ENCODE measurements around the gene SLC66A3. TPM values are rescaled to one million over a fixed set of nuclear protein-coding genes. Genes with fewer than 3 reads are reported as not detected.
"Not testable (repeated sequence)": the region's sequence is repeated elsewhere in the genome, so short reads cannot be mapped to it uniquely, and the experiment has no call there.

Gene SLC66A3
- total and polyA plus RNA-seq, 7 experiments from 2014 or later, result 12.6 to 43.7 (median 20.0) TPM

GRCh38 chr2:11163439-11164317 lies 8.4 kb downstream of the SLC66A3 start:
- no peaks in the 10 kb centered on the region for H3K9me3 Mint-ChIP-seq
- H3K4me1 Mint-ChIP-seq, result peaks cover 8 to 18% (median 14%) of the 10 kb centered on the region in 7 donors
- ChIA-PET POLR2A (no interaction called here), CTCF (interaction anchor here (0.6 kb wide), 1 partner anchor 256 kb away, joined by 8 read pairs; no protein-coding TSS in a partner anchor)
- Histone ChIP-seq H3K4me3 (ENCODE audit: low read length) (no peak overlapping the region), H3K27me3 (ENCODE audit: control insufficient read depth in 2 of 2, insufficient read depth in 2 of 2, low read length in 2 of 2) (no peaks in the 10 kb centered on the region), H3K36me3 (ENCODE audit: control insufficient read depth in 2 of 3, insufficient read depth in 3 of 3, low read length in 3 of 3) (peaks cover 0 to 3% (median 0%) of the 10 kb centered on the region in 3 experiments), H3K9me3 (ENCODE audit: control insufficient read depth in 2 of 3, low read length in 3 of 3) (no peaks in the 10 kb centered on the region), H3K27ac (ENCODE audit: low read depth, low read length) (no peak overlapping the region), H3K4me1 (ENCODE audit: control insufficient read depth in 2 of 2, insufficient read depth in 2 of 2, low read length in 2 of 2) (peaks cover 0 to 4% of the 10 kb centered on the region in 2 donors)
- intact Hi-C loops (cut with micrococcal nuclease), result no loop called here
- DNase-seq, result no peak
- peak overlapping the region in 1 of 9 donors; percentile 57 for H3K27ac Mint-ChIP-seq
- peaks cover 0 to 20% (median 4%) of the 10 kb centered on the region in 5 donors for H3K36me3 Mint-ChIP-seq
- H3K4me3 Mint-ChIP-seq, result no peak overlapping the region
- H3K27me3 Mint-ChIP-seq, result no peaks in the 10 kb centered on the region
- no peak for ATAC-seq

GRCh38 chr2:11165046-11165445 lies 9.8 kb downstream of the SLC66A3 start:
- POLR2A ChIA-PET; H3K27ac Mint-ChIP-seq; DNase-seq; H3K9me3 ChIP-seq (ENCODE audit: control insufficient read depth in 2 of 3, low read length in 3 of 3); intact Hi-C loops (cut with micrococcal nuclease); H3K27me3 Mint-ChIP-seq; H3K36me3 ChIP-seq (ENCODE audit: control insufficient read depth in 2 of 3, insufficient read depth in 3 of 3, low read length in 3 of 3); H3K27ac ChIP-seq (ENCODE audit: low read depth, low read length); ATAC-seq; H3K4me1 ChIP-seq (ENCODE audit: control insufficient read depth in 2 of 2, insufficient read depth in 2 of 2, low read length in 2 of 2); CTCF ChIA-PET; H3K27me3 ChIP-seq (ENCODE audit: control insufficient read depth in 2 of 2, insufficient read depth in 2 of 2, low read length in 2 of 2); H3K4me3 Mint-ChIP-seq; H3K4me3 ChIP-seq (ENCODE audit: low read length); H3K9me3 Mint-ChIP-seq: not testable (repeated sequence)
- H3K4me1 Mint-ChIP-seq, result peaks cover 8 to 13% (median 11%) of the 10 kb centered on the region in 7 donors
- peaks cover 0 to 26% (median 4%) of the 10 kb centered on the region in 5 donors for H3K36me3 Mint-ChIP-seq

- ATAC-seq, result no peak
- H3K4me1 ChIP-seq (ENCODE audit: control insufficient read depth in 2 of 2, insufficient read depth in 2 of 2, low read length in 2 of 2), result no peaks in the 10 kb centered on the region
- peaks cover 0 to 2% (median 0%) of the 10 kb centered on the region in 7 donors for H3K4me1 Mint-ChIP-seq
- no peaks in the 10 kb centered on the region for H3K27me3 Mint-ChIP-seq
- no peak overlapping the region for H3K27ac Mint-ChIP-seq
- H3K27me3 ChIP-seq (ENCODE audit: control insufficient read depth in 2 of 2, insufficient read depth in 2 of 2, low read length in 2 of 2), result no peaks in the 10 kb centered on the region
- no peak overlapping the region for H3K27ac ChIP-seq (ENCODE audit: low read depth, low read length)
- POLR2A ChIA-PET, result no interaction called here
- intact Hi-C loops (cut with micrococcal nuclease), result no loop called here
- CTCF ChIA-PET, result no interaction called here
- H3K9me3 Mint-ChIP-seq, result no peaks in the 10 kb centered on the region
- no peaks in the 10 kb centered on the region for H3K9me3 ChIP-seq (ENCODE audit: control insufficient read depth in 2 of 3, low read length in 3 of 3)
- no peak overlapping the region for H3K4me3 ChIP-seq (ENCODE audit: low read length)
- peaks cover 0 to 3% (median 0%) of the 10 kb centered on the region in 3 experiments for H3K36me3 ChIP-seq (ENCODE audit: control insufficient read depth in 2 of 3, insufficient read depth in 3 of 3, low read length in 3 of 3)
- H3K4me3 Mint-ChIP-seq, result no peak overlapping the region
- peaks cover 0 to 24% (median 4%) of the 10 kb centered on the region in 5 donors for H3K36me3 Mint-ChIP-seq
- no peak for DNase-seq
Measured at GRCh38 chr2:11166476-11166875, 11.2 kb downstream of the SLC66A3 start.

GRCh38 chr2:11168488-11168887 lies 13.2 kb downstream of the SLC66A3 start:
- Histone ChIP-seq H3K4me3 (ENCODE audit: low read length) (no peak overlapping the region), H3K36me3 (ENCODE audit: control insufficient read depth in 2 of 3, insufficient read depth in 3 of 3, low read length in 3 of 3) (peaks cover 0 to 3% (median 0%) of the 10 kb centered on the region in 3 experiments), H3K9me3 (ENCODE audit: control insufficient read depth in 2 of 3, low read length in 3 of 3) (no peaks in the 10 kb centered on the region), H3K4me1 (ENCODE audit: control insufficient read depth in 2 of 2, insufficient read depth in 2 of 2, low read length in 2 of 2) (no peaks in the 10 kb centered on the region), H3K27me3 (ENCODE audit: control insufficient read depth in 2 of 2, insufficient read depth in 2 of 2, low read length in 2 of 2) (no peaks in the 10 kb centered on the region), H3K27ac (ENCODE audit: low read depth, low read length) (no peak overlapping the region)
- ATAC-seq (no peak), DNase-seq (no peak)
- Mint-ChIP-seq H3K4me3 (no peak overlapping the region), H3K27me3 (no peaks in the 10 kb centered on the region), H3K36me3 (peaks cover 0 to 30% (median 4%) of the 10 kb centered on the region in 5 donors), H3K4me1 (peaks cover 0 to 2% (median 0%) of the 10 kb centered on the region in 7 donors), H3K27ac (no peak overlapping the region), H3K9me3 (no peaks in the 10 kb centered on the region)
- ChIA-PET CTCF (interaction anchor here (0.6 kb wide), 1 partner anchor 176 kb away, joined by 3 read pairs; no protein-coding TSS in a partner anchor), POLR2A (no interaction called here)
- intact Hi-C loops (cut with micrococcal nuclease), result no loop called here

GRCh38 chr2:11169333-11169732 lies 14.1 kb downstream of the SLC66A3 start:
- Histone ChIP-seq H3K4me1 (ENCODE audit: control insufficient read depth in 2 of 2, insufficient read depth in 2 of 2, low read length in 2 of 2) (no peaks in the 10 kb centered on the region), H3K4me3 (ENCODE audit: low read length) (no peak overlapping the region), H3K36me3 (ENCODE audit: control insufficient read depth in 2 of 3, insufficient read depth in 3 of 3, low read length in 3 of 3) (no peaks in the 10 kb centered on the region), H3K27ac (ENCODE audit: low read depth, low read length) (no peak overlapping the region), H3K27me3 (ENCODE audit: control insufficient read depth in 2 of 2, insufficient read depth in 2 of 2, low read length in 2 of 2) (no peaks in the 10 kb centered on the region), H3K9me3 (ENCODE audit: control insufficient read depth in 2 of 3, low read length in 3 of 3) (no peaks in the 10 kb centered on the region)
- Mint-ChIP-seq H3K4me1 (peaks cover 0 to 2% (median 0%) of the 10 kb centered on the region in 7 donors), H3K36me3 (peaks cover 0 to 24% (median 4%) of the 10 kb centered on the region in 5 donors), H3K4me3 (no peak overlapping the region), H3K27me3 (no peaks in the 10 kb centered on the region), H3K9me3 (no peaks in the 10 kb centered on the region), H3K27ac (peak overlapping the region in 1 of 9 donors; percentile 76)
- intact Hi-C loops (cut with micrococcal nuclease), result no loop called here
- ChIA-PET CTCF (no interaction called here), POLR2A (no interaction called here)
- DNase-seq (no peak), ATAC-seq (no peak)

- Histone ChIP-seq H3K27me3 (ENCODE audit: control insufficient read depth in 2 of 2, insufficient read depth in 2 of 2, low read length in 2 of 2) (no peaks in the 10 kb centered on the region), H3K27ac (ENCODE audit: low read depth, low read length) (no peak overlapping the region), H3K36me3 (ENCODE audit: control insufficient read depth in 2 of 3, insufficient read depth in 3 of 3, low read length in 3 of 3) (peaks cover 0 to 9% (median 0%) of the 10 kb centered on the region in 3 experiments), H3K4me1 (ENCODE audit: control insufficient read depth in 2 of 2, insufficient read depth in 2 of 2, low read length in 2 of 2) (peaks cover 7 to 13% of the 10 kb centered on the region in 2 donors), H3K4me3 (ENCODE audit: low read length) (no peak overlapping the region), H3K9me3 (ENCODE audit: control insufficient read depth in 2 of 3, low read length in 3 of 3) (no peaks in the 10 kb centered on the region)
- Mint-ChIP-seq H3K36me3 (peaks cover 0 to 21% (median 15%) of the 10 kb centered on the region in 5 donors), H3K9me3 (peaks cover 0 to 5% (median 0%) of the 10 kb centered on the region in 11 donors), H3K27ac (no peak overlapping the region), H3K4me1 (peaks cover 9 to 20% (median 13%) of the 10 kb centered on the region in 7 donors), H3K4me3 (no peak overlapping the region), H3K27me3 (no peaks in the 10 kb centered on the region)
- intact Hi-C loops (cut with micrococcal nuclease), result no loop called here
- DNase-seq, result no peak
- ATAC-seq, result no peak
- ChIA-PET CTCF (no interaction called here), POLR2A (no interaction called here)
Measured at GRCh38 chr2:11174222-11174621, 19.0 kb downstream of the SLC66A3 start.

All from naive thymus-derived CD4-positive, alpha-beta T cell (primary cell).